Liver (tissue), 9 donors: ENCODE data around the gene NHSL2. TPM values are rescaled to one million over a fixed set of nuclear protein-coding genes. Genes with fewer than 3 reads are reported as not detected.

Source experiments
- DNase-seq: peaks from one replicate; pipeline ENCODE4 v3.0.0-alpha.2; 2017; ENCODE audit warnings: low spot score
- H3K27ac ChIP-seq, 2 donors: one replicate each; pipeline ENCODE4 v1.7.0; 2013; ENCODE audit warnings: inconsistent platforms in 2 of 2, low read length in 2 of 2, control low read depth in 1 of 2, low read depth in 1 of 2, mild to moderate bottlenecking in 1 of 2
- H3K27me3 ChIP-seq, 4 donors: one replicate each; pipeline versions ENCODE4 v1.6.1 to v1.7.0; 2013; ENCODE audit warnings: low read length in 3 of 4, inconsistent platforms in 1 of 4, mild to moderate bottlenecking in 1 of 4, moderate library complexity in 1 of 4; ENCODE audit not compliant: control insufficient read depth in 4 of 4, insufficient read depth in 4 of 4
- H3K36me3 ChIP-seq, 4 donors: one replicate each; pipeline versions ENCODE4 v1.6.1 to v1.7.0; 2013; ENCODE audit warnings: low read length in 3 of 4, mild to moderate bottlenecking in 3 of 4, low read depth in 1 of 4, moderate library complexity in 1 of 4; ENCODE audit not compliant: control insufficient read depth in 4 of 4, insufficient read depth in 3 of 4
- H3K4me1 ChIP-seq, 4 donors: one replicate each; pipeline versions ENCODE4 v1.6.1 to v1.7.0; 2013; ENCODE audit warnings: low read length in 3 of 4, mild to moderate bottlenecking in 3 of 4, moderate library complexity in 1 of 4; ENCODE audit not compliant: control insufficient read depth in 4 of 4, insufficient read depth in 4 of 4
- H3K4me3 ChIP-seq, 3 donors: one replicate each; pipeline versions ENCODE4 v1.6.1 to v1.7.0; 2013; ENCODE audit warnings: low read length in 3 of 3, control low read depth in 1 of 3, low read depth in 1 of 3, mild to moderate bottlenecking in 1 of 3
- H3K9ac ChIP-seq, 2 donors: one replicate each; pipeline ENCODE4 v1.7.0; 2013; ENCODE audit warnings: low read length in 2 of 2, mild to moderate bottlenecking in 2 of 2, moderate library complexity in 2 of 2, control low read depth in 1 of 2, low read depth in 1 of 2
- H3K9me3 ChIP-seq, 4 donors: one replicate each; pipeline versions ENCODE4 v1.6.1 to v1.7.0; 2013; ENCODE audit warnings: low read length in 3 of 4; ENCODE audit not compliant: control insufficient read depth in 4 of 4
- EGR1 ChIP-seq, 2 donors: IDR thresholded peaks; 2 replicates each; pipeline ENCODE4 v1.6.1; 2016 to 2018; ENCODE audit warnings: antibody characterized with exemption in 2 of 2, low read depth in 2 of 2
- FOXA1 ChIP-seq: IDR thresholded peaks from 2 replicates; pipeline ENCODE4 v1.6.1; 2016; ENCODE audit warnings: antibody characterized with exemption
- FOXA2 ChIP-seq: IDR thresholded peaks from 2 replicates; pipeline ENCODE4 v1.6.1; 2016; ENCODE audit warnings: antibody characterized with exemption
- HNF4A ChIP-seq, 2 donors: conservative IDR thresholded peaks; 2 replicates each; pipeline ENCODE4 v1.6.1; 2016; ENCODE audit warnings: antibody characterized with exemption in 2 of 2, mild to moderate bottlenecking in 2 of 2
- HNF4G ChIP-seq: IDR thresholded peaks from 2 replicates; pipeline ENCODE4 v1.6.1; 2016; ENCODE audit warnings: antibody characterized with exemption
- NR2F2 ChIP-seq: IDR thresholded peaks from 2 replicates; pipeline ENCODE4 v1.6.1; 2016; ENCODE audit warnings: antibody characterized with exemption
- RAD21 ChIP-seq, 2 donors: IDR thresholded peaks; 2 replicates each; pipeline ENCODE4 v1.6.1; 2016; ENCODE audit warnings: antibody characterized with exemption in 2 of 2, mild to moderate bottlenecking in 2 of 2
- SP1 ChIP-seq: IDR thresholded peaks from 2 replicates; pipeline ENCODE4 v1.6.1; 2018; ENCODE audit warnings: antibody characterized with exemption, mild to moderate bottlenecking
- YY1 ChIP-seq: IDR thresholded peaks from 2 replicates; pipeline ENCODE4 v1.6.1; 2016; ENCODE audit warnings: antibody characterized with exemption, mild to moderate bottlenecking
- WGBS: extraction: QIAGEN DNeasy Blood & Tissue Kit; methylation state at CpG from one replicate; pipeline ENCODE4 v1.1.7; 2013; 5-methylcytosine and 5-hydroxymethylcytosine counted together
- polyA plus RNA-seq, 2 donors: library from polyadenylated mRNA; stranded (reverse) in 1 of 2; unstranded in 1 of 2; fragments of 200-250 nt in 1 of 2; fragments of >200 nt in 1 of 2; fragmentation: Nextera tagmentation in 1 of 2; extraction: Ambion mirVana in 1 of 2; gene quantifications; one replicate each; pipeline versions ENCODE4 v1.2.1 to v1.2.3, GENCODE V29; 2013 to 2015
- total RNA-seq, 2 donors: library from RNA; depleted of rRNA; stranded (reverse); fragments of >200 nt; gene quantifications; one replicate each; pipeline ENCODE4 v1.2.3, GENCODE V29; 2014
- TF ChIP-seq, protein P1 (sequence below): fragments of 150-350 bp; IDR thresholded peaks from 2 replicates; pipeline ENCODE4 v1.5.1; 2017; ENCODE audit warnings: improper control_type of control experiment, low read depth, low read length; ENCODE audit not compliant: missing input control
- TF ChIP-seq, protein P2 (sequence below): IDR thresholded peaks from 2 replicates; pipeline ENCODE4 v1.6.1; 2016; ENCODE audit warnings: antibody characterized with exemption
- TF ChIP-seq, protein P3 (sequence below): IDR thresholded peaks from 2 replicates; pipeline ENCODE4 v1.6.1; 2016; ENCODE audit warnings: antibody characterized with exemption
- TF ChIP-seq, protein P4 (sequence below): IDR thresholded peaks from 2 replicates; pipeline ENCODE4 v1.6.1; 2016; ENCODE audit warnings: antibody characterized with exemption, mild to moderate bottlenecking
- donor health status: healthy.
- donor health status: healthy.
- donor health status: healthy.
- donor health status: healthy.
- donor health status: healthy.

NHSL2 gene
- total and polyA plus RNA-seq, 4 donors: 0.45 to 1.3 (median 1.1) TPM

DNA sequence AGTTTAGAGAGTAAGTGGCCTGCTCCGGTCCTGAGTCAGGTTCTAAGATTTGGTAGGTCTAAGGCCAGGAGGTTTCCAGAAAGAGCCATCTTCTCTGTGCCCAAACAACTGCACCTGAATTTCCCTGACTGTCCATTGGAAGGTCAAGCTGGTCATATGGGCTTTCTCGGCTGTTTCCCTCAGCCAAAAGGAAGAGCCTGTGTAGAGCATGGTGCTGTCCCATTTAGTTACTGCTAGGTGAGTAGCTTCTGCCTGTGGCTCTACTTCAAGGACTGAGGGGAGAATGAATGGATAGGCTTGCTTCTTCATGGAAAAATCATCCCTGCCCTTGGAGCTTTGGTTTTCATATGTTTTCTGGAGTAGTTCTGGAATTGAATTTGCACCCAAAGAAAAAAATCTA lies 33.7 kb downstream of the NHSL2 start (continued):
- TF ChIP-seq, protein P1, sequence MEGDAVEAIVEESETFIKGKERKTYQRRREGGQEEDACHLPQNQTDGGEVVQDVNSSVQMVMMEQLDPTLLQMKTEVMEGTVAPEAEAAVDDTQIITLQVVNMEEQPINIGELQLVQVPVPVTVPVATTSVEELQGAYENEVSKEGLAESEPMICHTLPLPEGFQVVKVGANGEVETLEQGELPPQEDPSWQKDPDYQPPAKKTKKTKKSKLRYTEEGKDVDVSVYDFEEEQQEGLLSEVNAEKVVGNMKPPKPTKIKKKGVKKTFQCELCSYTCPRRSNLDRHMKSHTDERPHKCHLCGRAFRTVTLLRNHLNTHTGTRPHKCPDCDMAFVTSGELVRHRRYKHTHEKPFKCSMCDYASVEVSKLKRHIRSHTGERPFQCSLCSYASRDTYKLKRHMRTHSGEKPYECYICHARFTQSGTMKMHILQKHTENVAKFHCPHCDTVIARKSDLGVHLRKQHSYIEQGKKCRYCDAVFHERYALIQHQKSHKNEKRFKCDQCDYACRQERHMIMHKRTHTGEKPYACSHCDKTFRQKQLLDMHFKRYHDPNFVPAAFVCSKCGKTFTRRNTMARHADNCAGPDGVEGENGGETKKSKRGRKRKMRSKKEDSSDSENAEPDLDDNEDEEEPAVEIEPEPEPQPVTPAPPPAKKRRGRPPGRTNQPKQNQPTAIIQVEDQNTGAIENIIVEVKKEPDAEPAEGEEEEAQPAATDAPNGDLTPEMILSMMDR: no peak
- no peak for TF ChIP-seq HNF4A (conservative IDR thresholded peaks at IDR 0.05)

DNA sequence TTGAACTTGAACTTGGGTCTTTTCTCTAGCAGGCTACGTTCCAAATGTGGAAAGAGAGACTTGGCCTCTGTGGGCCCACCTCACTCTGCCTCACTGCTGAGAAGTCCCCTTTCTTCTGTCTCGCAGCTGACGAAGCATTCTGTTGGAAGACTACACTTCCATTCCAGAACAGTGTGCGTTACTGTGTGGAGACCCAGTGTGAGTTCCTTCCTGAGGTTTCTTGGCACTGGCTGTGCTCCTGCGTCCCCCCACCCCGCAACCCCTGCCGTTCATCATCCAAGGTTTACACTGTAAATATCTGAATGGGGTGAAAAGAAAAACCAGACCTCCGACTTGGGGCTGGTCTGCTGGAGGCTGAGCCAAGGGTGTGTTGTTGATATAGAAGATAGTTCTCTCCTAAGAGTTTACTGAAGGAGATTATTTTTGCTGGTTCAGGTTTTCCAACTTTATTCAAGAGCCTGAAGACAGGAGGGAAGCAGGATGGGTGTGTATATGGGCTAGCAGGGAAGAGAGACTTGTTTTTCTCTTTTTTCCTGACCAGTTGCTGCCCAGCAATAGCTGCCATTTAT lies 34.7 kb downstream of the NHSL2 start:
- no peaks in the 10 kb centered on the region for H3K27me3 ChIP-seq
- WGBS: 49% methylated on average over 8 of the region's 8 CpGs
- H3K9me3 ChIP-seq: no peaks in the 10 kb centered on the region
- no peak for DNase-seq
- TF ChIP-seq EGR1 (IDR thresholded peaks at IDR 0.05; ENCODE audit: low read depth in 2 of 2): no peak
- no peak for TF ChIP-seq FOXA1
- TF ChIP-seq HNF4A (conservative IDR thresholded peaks at IDR 0.05): no peak
- TF ChIP-seq RAD21 (IDR thresholded peaks at IDR 0.05): no peak
- TF ChIP-seq YY1: no peak
- H3K27ac ChIP-seq: no peak overlapping the region
- no peak overlapping the region for H3K4me3 ChIP-seq
- H3K36me3 ChIP-seq: no peaks in the 10 kb centered on the region
- no peak overlapping the region for H3K9ac ChIP-seq
- no peaks in the 10 kb centered on the region for H3K4me1 ChIP-seq

DNA sequence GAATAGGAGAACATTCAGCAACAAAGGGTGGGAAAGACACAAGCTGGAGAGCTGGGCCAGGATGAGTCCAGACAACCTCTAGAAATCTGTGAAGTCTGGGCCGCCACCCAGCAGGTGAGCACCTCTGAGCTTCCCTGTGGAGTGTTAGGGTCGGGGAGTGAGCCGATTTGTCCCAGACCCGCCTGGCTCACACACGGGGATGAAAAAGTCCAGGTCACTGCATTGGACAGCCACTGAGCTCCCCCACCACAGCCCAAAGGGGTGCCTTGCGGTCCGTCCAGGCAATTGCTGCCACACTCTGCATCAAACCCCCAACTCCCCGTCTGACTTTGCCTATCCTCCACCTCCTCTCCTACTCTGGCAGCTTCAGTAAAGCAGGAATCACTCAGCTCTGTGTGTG lies 38.7 kb downstream of the NHSL2 start:
- TF ChIP-seq FOXA1 (no peak), NR2F2 (no peak), HNF4A (conservative IDR thresholded peaks at IDR 0.05) (no peak), SP1 (no peak), FOXA2 (no peak), EGR1 (IDR thresholded peaks at IDR 0.05; ENCODE audit: low read depth in 2 of 2) (no peak), HNF4G (no peak)
- TF ChIP-seq, protein P2, sequence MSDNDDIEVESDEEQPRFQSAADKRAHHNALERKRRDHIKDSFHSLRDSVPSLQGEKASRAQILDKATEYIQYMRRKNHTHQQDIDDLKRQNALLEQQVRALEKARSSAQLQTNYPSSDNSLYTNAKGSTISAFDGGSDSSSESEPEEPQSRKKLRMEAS: no peak
- TF ChIP-seq, protein P3, sequence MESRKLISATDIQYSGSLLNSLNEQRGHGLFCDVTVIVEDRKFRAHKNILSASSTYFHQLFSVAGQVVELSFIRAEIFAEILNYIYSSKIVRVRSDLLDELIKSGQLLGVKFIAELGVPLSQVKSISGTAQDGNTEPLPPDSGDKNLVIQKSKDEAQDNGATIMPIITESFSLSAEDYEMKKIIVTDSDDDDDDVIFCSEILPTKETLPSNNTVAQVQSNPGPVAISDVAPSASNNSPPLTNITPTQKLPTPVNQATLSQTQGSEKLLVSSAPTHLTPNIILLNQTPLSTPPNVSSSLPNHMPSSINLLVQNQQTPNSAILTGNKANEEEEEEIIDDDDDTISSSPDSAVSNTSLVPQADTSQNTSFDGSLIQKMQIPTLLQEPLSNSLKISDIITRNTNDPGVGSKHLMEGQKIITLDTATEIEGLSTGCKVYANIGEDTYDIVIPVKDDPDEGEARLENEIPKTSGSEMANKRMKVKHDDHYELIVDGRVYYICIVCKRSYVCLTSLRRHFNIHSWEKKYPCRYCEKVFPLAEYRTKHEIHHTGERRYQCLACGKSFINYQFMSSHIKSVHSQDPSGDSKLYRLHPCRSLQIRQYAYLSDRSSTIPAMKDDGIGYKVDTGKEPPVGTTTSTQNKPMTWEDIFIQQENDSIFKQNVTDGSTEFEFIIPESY: no peak
- TF ChIP-seq, protein P4, sequence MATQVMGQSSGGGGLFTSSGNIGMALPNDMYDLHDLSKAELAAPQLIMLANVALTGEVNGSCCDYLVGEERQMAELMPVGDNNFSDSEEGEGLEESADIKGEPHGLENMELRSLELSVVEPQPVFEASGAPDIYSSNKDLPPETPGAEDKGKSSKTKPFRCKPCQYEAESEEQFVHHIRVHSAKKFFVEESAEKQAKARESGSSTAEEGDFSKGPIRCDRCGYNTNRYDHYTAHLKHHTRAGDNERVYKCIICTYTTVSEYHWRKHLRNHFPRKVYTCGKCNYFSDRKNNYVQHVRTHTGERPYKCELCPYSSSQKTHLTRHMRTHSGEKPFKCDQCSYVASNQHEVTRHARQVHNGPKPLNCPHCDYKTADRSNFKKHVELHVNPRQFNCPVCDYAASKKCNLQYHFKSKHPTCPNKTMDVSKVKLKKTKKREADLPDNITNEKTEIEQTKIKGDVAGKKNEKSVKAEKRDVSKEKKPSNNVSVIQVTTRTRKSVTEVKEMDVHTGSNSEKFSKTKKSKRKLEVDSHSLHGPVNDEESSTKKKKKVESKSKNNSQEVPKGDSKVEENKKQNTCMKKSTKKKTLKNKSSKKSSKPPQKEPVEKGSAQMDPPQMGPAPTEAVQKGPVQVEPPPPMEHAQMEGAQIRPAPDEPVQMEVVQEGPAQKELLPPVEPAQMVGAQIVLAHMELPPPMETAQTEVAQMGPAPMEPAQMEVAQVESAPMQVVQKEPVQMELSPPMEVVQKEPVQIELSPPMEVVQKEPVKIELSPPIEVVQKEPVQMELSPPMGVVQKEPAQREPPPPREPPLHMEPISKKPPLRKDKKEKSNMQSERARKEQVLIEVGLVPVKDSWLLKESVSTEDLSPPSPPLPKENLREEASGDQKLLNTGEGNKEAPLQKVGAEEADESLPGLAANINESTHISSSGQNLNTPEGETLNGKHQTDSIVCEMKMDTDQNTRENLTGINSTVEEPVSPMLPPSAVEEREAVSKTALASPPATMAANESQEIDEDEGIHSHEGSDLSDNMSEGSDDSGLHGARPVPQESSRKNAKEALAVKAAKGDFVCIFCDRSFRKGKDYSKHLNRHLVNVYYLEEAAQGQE: no peak
- TF ChIP-seq, protein P1: no peak
- Histone ChIP-seq H3K27ac (no peak overlapping the region), H3K36me3 (no peaks in the 10 kb centered on the region), H3K9ac (no peak overlapping the region), H3K4me3 (no peak overlapping the region), H3K27me3 (peaks cover 0 to 3% (median 0%) of the 10 kb centered on the region in 4 donors), H3K9me3 (no peaks in the 10 kb centered on the region), H3K4me1 (no peaks in the 10 kb centered on the region)
- 76% methylated on average over 8 of the region's 8 CpGs for WGBS
- no peak for DNase-seq
